ENCODE measurements around the gene TXNDC15. TPM values are rescaled to one million over a fixed set of nuclear protein-coding genes. Genes with fewer than 3 reads are reported as not detected.

The TXNDC15 gene
- total and polyA plus RNA-seq, 2 of the 13 experiments (the other 11 are each of a cell fraction or from before 2014, with no cell fraction given): 22.2 to 49.9 TPM

DNA sequence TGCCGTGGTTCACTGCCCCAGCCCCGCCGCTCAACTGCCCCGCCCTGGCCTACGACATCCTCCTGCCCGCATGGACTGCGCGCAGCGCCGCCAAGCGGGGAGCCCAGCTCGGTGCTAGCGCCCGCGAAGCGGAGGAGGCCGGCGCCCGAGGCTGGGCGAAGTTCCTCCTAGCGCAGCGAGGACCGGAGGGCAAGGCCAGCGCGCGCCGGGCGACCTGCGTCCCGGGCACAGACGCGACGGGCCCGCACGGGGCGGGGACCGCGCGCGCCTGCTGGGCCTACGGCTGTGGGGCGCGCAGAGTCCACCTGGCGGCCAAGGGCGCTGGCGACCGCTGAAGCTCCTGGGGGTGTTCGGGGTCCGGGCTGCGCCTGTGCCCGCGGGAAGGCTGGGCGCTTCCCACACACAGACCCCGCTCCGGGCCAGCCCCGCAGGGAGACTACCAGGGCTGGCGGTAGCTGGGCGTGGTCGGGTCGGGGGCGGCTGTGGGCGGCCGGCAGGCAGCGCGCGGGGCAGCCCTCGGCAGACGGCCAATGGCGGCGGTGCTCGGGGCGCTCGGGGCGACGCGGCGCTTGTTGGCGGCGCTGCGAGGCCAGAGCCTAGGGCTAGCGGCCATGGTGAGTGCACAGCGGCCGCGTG lies 30.6 kb downstream of the TXNDC15 start, which contains the start of gene PCBD2 (continued):
- peak; percentile 73; the same call in 1 of the 2 replicates for TF ChIP-seq ZNF318 (CRISPR knock-in tag; IDR thresholded peaks at IDR 0.05)
- peak; percentile 95 for TF ChIP-seq TOPORS (CRISPR knock-in tag; IDR thresholded peaks at IDR 0.05)
- TF ChIP-seq RCOR2 (CRISPR knock-in tag; IDR thresholded peaks at IDR 0.05): no peak; the same call in 1 of the 2 replicates
- peak; percentile 67 for TF ChIP-seq PHF21A (CRISPR knock-in tag; IDR thresholded peaks at IDR 0.05)
- TF ChIP-seq GPN1 (CRISPR knock-in tag; IDR thresholded peaks at IDR 0.05; ENCODE audit: borderline replicate concordance): no peak
- no peak for TF ChIP-seq MAFG (CRISPR knock-in tag; IDR thresholded peaks at IDR 0.05)
- peak in 1 of 2 experiments; percentile 44; a peak in 1 of 4 replicates for TF ChIP-seq NR2F1 (CRISPR knock-in tag; IDR thresholded peaks at IDR 0.05)
- no peak for TF ChIP-seq NFE2L2 (IDR thresholded peaks at IDR 0.05; ENCODE audit: low read length)
- peak; percentile 97 for TF ChIP-seq RBFOX2 (IDR thresholded peaks at IDR 0.05; ENCODE audit: low read depth, low read length)
- TF ChIP-seq, protein P1, sequence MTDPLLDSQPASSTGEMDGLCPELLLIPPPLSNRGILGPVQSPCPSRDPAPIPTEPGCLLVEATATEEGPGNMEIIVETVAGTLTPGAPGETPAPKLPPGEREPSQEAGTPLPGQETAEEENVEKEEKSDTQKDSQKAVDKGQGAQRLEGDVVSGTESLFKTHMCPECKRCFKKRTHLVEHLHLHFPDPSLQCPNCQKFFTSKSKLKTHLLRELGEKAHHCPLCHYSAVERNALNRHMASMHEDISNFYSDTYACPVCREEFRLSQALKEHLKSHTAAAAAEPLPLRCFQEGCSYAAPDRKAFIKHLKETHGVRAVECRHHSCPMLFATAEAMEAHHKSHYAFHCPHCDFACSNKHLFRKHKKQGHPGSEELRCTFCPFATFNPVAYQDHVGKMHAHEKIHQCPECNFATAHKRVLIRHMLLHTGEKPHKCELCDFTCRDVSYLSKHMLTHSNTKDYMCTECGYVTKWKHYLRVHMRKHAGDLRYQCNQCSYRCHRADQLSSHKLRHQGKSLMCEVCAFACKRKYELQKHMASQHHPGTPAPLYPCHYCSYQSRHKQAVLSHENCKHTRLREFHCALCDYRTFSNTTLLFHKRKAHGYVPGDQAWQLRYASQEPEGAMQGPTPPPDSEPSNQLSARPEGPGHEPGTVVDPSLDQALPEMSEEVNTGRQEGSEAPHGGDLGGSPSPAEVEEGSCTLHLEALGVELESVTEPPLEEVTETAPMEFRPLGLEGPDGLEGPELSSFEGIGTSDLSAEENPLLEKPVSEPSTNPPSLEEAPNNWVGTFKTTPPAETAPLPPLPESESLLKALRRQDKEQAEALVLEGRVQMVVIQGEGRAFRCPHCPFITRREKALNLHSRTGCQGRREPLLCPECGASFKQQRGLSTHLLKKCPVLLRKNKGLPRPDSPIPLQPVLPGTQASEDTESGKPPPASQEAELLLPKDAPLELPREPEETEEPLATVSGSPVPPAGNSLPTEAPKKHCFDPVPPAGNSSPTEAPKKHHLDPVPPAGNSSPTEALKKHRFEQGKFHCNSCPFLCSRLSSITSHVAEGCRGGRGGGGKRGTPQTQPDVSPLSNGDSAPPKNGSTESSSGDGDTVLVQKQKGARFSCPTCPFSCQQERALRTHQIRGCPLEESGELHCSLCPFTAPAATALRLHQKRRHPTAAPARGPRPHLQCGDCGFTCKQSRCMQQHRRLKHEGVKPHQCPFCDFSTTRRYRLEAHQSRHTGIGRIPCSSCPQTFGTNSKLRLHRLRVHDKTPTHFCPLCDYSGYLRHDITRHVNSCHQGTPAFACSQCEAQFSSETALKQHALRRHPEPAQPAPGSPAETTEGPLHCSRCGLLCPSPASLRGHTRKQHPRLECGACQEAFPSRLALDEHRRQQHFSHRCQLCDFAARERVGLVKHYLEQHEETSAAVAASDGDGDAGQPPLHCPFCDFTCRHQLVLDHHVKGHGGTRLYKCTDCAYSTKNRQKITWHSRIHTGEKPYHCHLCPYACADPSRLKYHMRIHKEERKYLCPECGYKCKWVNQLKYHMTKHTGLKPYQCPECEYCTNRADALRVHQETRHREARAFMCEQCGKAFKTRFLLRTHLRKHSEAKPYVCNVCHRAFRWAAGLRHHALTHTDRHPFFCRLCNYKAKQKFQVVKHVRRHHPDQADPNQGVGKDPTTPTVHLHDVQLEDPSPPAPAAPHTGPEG (CRISPR knock-in tag; IDR thresholded peaks at IDR 0.05): peak; percentile 66

Measured in HepG2 (cell line).